Thymus (tissue), 11 donors: ENCODE measurements around the gene TMEM272. TPM values are rescaled to one million over a fixed set of nuclear protein-coding genes. Genes with fewer than 3 reads are reported as not detected.

ENCODE experiments used
- DNase-seq, 9 donors: peaks; one replicate each; pipeline ENCODE4 v3.0.0-alpha.2; 2013; ENCODE audit warnings: low spot score in 9 of 9, low read depth in 6 of 9, missing footprints in 1 of 9
- H3K27ac ChIP-seq, 2 donors: one replicate each; pipeline ENCODE4 v1.5.1; 2013; ENCODE audit warnings: control low read depth in 1 of 2, low read depth in 1 of 2, low read length in 1 of 2, mild to moderate bottlenecking in 1 of 2, moderate library complexity in 1 of 2
- H3K27me3 ChIP-seq, 2 donors: one replicate each; pipeline ENCODE4 v1.5.1; 2013; ENCODE audit warnings: low read length in 1 of 2; ENCODE audit not compliant: control insufficient read depth in 2 of 2, insufficient read depth in 1 of 2
- H3K36me3 ChIP-seq, 2 donors: one replicate each; pipeline ENCODE4 v1.5.1; 2013; ENCODE audit warnings: low read length in 1 of 2, mild to moderate bottlenecking in 1 of 2, moderate library complexity in 1 of 2; ENCODE audit not compliant: control insufficient read depth in 2 of 2, insufficient read depth in 2 of 2
- H3K4me1 ChIP-seq, 2 donors: one replicate each; pipeline ENCODE4 v1.5.1; 2013; ENCODE audit warnings: low read length in 2 of 2; ENCODE audit not compliant: control insufficient read depth in 2 of 2, insufficient read depth in 2 of 2
- H3K4me3 ChIP-seq, 2 donors: one replicate each; pipeline ENCODE4 v1.5.1; 2013; ENCODE audit warnings: low read length in 2 of 2, control low read depth in 1 of 2, mild to moderate bottlenecking in 1 of 2
- H3K9me3 ChIP-seq, 2 donors: one replicate each; pipeline ENCODE4 v1.5.1; 2013; ENCODE audit warnings: low read length in 1 of 2, mild to moderate bottlenecking in 1 of 2; ENCODE audit not compliant: control insufficient read depth in 2 of 2, insufficient read depth in 1 of 2
- whole genome bisulfite sequencing: extraction: QIAGEN DNeasy Blood & Tissue Kit; methylation state at CpG from one replicate; pipeline ENCODE4 v1.1.7; 2013; 5-methylcytosine and 5-hydroxymethylcytosine counted together
- polyA plus RNA-seq: library from polyadenylated mRNA; stranded (reverse); fragments of 200-250 nt; gene quantifications from one replicate; pipeline ENCODE4 v1.2.3, GENCODE V29; 2013
- total RNA-seq: library from RNA; stranded (reverse); fragments of 120-200 nt; gene quantifications from one replicate; pipeline ENCODE4 v1.2.4, GENCODE V29; 2013
- donor health status: healthy.

The TMEM272 gene
- total and polyA plus RNA-seq, 2 donors = 0.38 to 0.68 TPM

GRCh38 chr13:51805313-51805712 lies 39.7 kb downstream of the TMEM272 start:
- Histone ChIP-seq H3K36me3 (no peaks in the 10 kb centered on the region), H3K4me3 (no peak overlapping the region), H3K27me3 (no peaks in the 10 kb centered on the region), H3K4me1 (peaks cover 19 to 31% of the 10 kb centered on the region in 2 donors), H3K9me3 (no peaks in the 10 kb centered on the region), H3K27ac (peak overlapping the region in 1 of 2 donors; percentile 25)
- no peak for DNase-seq
- 93% methylated on average over 4 of the region's 4 CpGs for WGBS

- no peaks in the 10 kb centered on the region for H3K9me3 ChIP-seq
- no peaks in the 10 kb centered on the region for H3K36me3 ChIP-seq
- H3K27ac ChIP-seq = peak overlapping the region; percentile 79 to 97
- 23% methylated on average over 31 of the region's 31 CpGs for WGBS
- H3K4me3 ChIP-seq = peak overlapping the region; percentile 85
- no peak for DNase-seq
- H3K27me3 ChIP-seq = no peaks in the 10 kb centered on the region
- peaks cover 19 to 31% of the 10 kb centered on the region in 2 donors for H3K4me1 ChIP-seq
Measured at GRCh38 chr13:51804295-51805172, 40.4 kb downstream of the TMEM272 start.

- Histone ChIP-seq H3K27ac (peak within 1 kb of the TSS; percentile 79 to 97), H3K4me3 (peak within 1 kb of the TSS; percentile 85), H3K36me3 (no peaks in the 10 kb centered on the region), H3K4me1 (peaks cover 19 to 31% of the 10 kb centered on the region in 2 donors), H3K9me3 (no peaks in the 10 kb centered on the region), H3K27me3 (no peaks in the 10 kb centered on the region)
- peak in 7 of 9 donors; percentile 73 to 94 (median 87) for DNase-seq
- WGBS = under 1% methylated on average over 91 of the region's 91 CpGs
Measured at GRCh38 chr13:51803422-51804294, 41.3 kb downstream of the TMEM272 start, which contains the start of gene DHRS12. TSS of gene DHRS12 (minus strand) at chr13:51804163. CDS start at chr13:51799659, 4,504 bp downstream.

- H3K36me3 ChIP-seq = no peaks in the 10 kb centered on the region
- H3K4me1 ChIP-seq = peaks cover 19 to 31% of the 10 kb centered on the region in 2 donors
- H3K9me3 ChIP-seq = no peaks in the 10 kb centered on the region
- H3K27me3 ChIP-seq = no peaks in the 10 kb centered on the region
- DNase-seq = no peak
- peak overlapping the region; percentile 79 to 97 for H3K27ac ChIP-seq
- WGBS = 58% methylated on average over 9 of the region's 9 CpGs
- peak overlapping the region; percentile 85 for H3K4me3 ChIP-seq
Measured at GRCh38 chr13:51802631-51803418, 42.2 kb downstream of the TMEM272 start.

GRCh38 chr13:51801631-51802099 lies 43.3 kb downstream of the TMEM272 start:
- H3K4me1 ChIP-seq = peaks cover 19 to 31% of the 10 kb centered on the region in 2 donors
- no peak overlapping the region for H3K4me3 ChIP-seq
- H3K27me3 ChIP-seq = no peaks in the 10 kb centered on the region
- H3K36me3 ChIP-seq = no peaks in the 10 kb centered on the region
- H3K9me3 ChIP-seq = no peaks in the 10 kb centered on the region
- DNase-seq = no peak
- 91% methylated on average over 7 of the region's 7 CpGs for WGBS
- H3K27ac ChIP-seq = no peak overlapping the region

GRCh38 chr13:51800486-51800885 lies 44.5 kb downstream of the TMEM272 start:
- no peak overlapping the region for H3K27ac ChIP-seq
- H3K9me3 ChIP-seq = no peaks in the 10 kb centered on the region
- 77% methylated on average over 5 of the region's 5 CpGs for WGBS

GRCh38 chr13:51799261-51799660 lies 45.7 kb downstream of the TMEM272 start:
- H3K4me1 ChIP-seq = peaks cover 11 to 25% of the 10 kb centered on the region in 2 donors
- 97% methylated on average over 12 of the region's 12 CpGs for WGBS
- no peaks in the 10 kb centered on the region for H3K36me3 ChIP-seq
- H3K27ac ChIP-seq = no peak overlapping the region
- no peaks in the 10 kb centered on the region for H3K9me3 ChIP-seq
- H3K27me3 ChIP-seq = no peaks in the 10 kb centered on the region
- no peak overlapping the region for H3K4me3 ChIP-seq
- no peak for DNase-seq

More at GRCh38 chr13:51800486-51800885, 44.5 kb downstream of the TMEM272 start:
- Histone ChIP-seq H3K36me3 (no peaks in the 10 kb centered on the region), H3K4me3 (no peak overlapping the region), H3K4me1 (peaks cover 19 to 31% of the 10 kb centered on the region in 2 donors), H3K27me3 (no peaks in the 10 kb centered on the region)
- DNase-seq = no peak

GRCh38 chr13:51797664-51798488 lies 47.1 kb downstream of the TMEM272 start:
- Histone ChIP-seq H3K27ac (no peak overlapping the region), H3K4me3 (no peak overlapping the region), H3K27me3 (no peaks in the 10 kb centered on the region), H3K9me3 (no peaks in the 10 kb centered on the region), H3K4me1 (peaks cover 8 to 26% of the 10 kb centered on the region in 2 donors), H3K36me3 (no peaks in the 10 kb centered on the region)
- WGBS = 77% methylated on average over 12 of the region's 12 CpGs
- peak in 6 of 9 donors; percentile 60 to 87 (median 70) for DNase-seq
